Left forelimb (tissue), 1 donor: ENCODE data around the gene DHH.
"Not testable (repeated sequence)": the region's sequence is repeated elsewhere in the genome, so short reads cannot be mapped to it uniquely, and the experiment has no call there.

Experiments
- DNase-seq: peaks from one replicate; pipeline ENCODE4 v3.0.0-alpha.2; 2018; ENCODE audit warnings: low spot score

DHH gene

DNA sequence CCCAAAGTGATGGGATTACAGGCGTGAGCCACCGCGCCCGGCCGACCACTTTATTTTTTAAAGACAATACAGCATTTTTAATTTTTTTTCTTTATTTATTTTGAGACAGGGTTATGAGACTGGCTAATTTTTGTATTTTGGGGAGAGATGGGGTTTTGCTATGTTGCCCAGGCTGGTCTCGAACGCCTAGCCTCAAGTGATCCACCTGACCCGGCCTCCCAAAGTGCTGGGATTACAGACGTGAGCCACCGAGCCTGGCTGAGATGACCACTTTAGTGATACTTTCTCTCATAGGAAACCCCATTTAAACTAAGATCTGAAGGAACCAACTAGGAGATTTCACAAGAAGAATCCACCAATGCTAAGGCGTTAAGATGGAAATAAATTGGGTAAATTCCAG is 23.6 kb downstream of the DHH start:
- DNase-seq: no peak

DNA sequence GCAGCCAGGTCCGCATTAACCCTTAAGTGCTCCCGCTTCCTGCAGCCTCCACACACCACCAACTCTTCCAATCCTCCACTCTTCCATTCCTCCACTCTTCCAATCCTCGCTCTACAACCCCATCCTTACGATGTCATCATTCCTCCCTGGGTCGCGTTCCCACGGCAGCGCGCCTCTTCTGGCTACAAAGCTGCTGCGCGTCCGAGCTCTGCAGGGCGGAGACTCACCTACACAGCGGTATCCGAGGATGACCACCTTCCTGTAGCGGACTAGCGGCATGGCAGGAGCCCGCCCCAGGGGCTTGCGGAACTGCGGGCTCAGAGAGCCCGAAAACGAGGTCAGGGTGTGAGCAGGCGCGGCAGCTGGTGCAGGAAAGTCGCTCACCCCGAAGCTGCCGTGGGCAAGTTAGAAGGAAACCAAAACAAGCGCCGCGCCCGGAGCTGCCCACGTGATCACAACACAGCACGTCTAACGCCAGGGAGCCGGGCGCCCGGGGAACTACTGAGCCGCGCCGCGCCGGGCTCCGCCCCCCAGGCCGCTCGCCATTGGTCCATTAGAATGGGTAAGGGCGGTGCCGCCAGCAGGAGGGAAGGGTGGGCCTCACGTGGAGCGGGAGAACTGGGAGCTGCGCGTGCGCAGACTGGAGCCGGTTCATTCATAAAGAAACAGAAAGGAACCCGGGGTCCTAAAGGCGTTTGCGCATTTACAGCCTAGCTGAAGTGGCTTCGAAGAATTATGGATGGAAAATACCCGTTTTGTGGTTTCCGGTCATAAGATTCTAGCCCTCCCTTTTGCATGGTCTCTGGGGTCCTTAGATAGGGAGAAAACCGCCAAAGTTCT is 24.9 kb downstream of the DHH start, which contains the start of gene RHEBL1:
RHEBL1 (minus strand) TSS at position 473 of the 840 bp plus-strand sequence; CDS start at position 279, 194 bp downstream.
- DNase-seq: peak; percentile 98

DNA sequence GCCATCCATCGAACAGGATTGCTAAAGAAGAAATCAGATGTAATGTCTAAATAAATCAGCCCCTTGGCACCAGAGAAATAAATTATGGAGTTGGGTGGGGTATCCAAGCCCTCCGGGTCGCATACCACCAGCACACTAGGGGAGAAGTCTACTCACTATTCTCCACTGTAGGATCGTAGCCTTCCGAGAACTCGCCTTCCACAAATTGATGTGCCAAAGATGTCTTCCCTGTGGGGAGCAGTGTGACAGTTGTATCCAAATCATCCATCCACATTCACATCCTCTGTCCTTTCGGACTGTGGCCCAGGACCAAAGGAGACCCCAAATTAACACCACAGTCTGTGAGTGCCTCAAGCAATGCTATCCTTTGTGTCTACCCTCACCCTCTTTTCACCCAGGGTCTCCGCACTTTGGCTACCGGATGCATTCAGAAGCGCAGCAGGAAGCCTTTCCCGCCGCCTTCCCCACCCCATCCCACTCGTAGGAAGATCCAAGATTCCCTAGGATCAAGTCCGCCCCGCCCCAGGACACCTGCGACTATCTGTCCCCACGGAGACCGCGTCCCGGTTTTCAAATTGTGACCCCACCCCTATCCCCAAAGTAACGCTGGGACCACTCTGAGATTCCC is 25.6 kb downstream of the DHH start:
- no peak for DNase-seq

DNA sequence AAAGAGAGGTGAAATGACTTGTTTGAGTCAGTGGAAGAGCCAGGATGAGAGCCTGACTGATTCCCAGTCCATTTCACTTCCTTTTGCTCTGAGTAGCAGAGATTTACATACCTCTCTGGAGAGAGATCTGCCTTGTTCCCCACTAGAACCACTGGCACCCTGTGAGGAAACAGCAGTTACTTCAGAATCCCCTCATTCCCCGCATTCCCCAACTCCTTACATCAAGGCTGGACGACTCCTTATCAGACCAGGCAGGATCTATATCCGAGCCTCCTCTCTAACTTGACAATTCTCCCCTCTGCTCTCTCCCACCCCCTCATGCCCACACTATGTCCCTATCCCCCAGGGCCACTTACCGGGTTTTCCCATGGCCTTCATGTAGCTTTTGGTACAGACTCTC is 28.5 kb downstream of the DHH start:
- DNase-seq: no peak

DNA sequence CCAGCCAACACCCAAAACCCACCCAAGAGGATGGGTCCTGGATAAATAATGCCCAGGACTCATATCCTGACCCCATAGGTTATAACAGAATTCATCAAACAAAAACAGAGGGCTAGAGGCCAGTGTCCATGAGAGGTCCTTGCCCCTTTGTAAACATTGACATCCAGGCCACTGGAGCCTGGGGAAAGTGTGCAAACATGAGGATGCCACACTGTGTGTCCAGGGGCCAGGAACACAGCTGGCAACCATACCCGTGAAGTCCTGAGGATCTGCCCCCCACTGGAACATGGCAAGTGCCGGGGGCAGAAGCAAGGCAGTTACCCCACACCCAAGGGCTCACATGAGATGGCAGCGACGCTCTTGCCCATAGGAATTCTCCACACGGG is 29.8 kb downstream of the DHH start:
- DNase-seq: no peak

DNA sequence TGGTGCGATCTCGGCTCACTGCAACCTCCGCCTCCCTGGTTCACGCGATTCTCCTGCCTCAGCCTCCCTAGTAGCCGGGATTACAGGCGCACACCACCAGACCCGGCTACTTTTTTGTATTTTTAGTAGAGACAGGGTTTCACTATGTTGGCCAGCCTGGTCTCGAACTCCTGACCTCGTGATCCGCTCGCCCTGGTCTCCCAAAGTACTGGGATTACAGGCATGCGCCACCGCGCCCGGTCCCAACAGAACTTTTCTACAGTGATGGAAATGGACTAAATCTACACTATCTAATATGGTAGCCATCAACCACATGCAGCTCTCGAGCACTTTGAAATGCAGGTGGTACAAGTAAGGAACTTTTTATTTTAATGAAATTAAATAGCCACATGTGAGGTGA is 32.7 kb downstream of the DHH start:
- not testable (repeated sequence) for DNase-seq

DNA sequence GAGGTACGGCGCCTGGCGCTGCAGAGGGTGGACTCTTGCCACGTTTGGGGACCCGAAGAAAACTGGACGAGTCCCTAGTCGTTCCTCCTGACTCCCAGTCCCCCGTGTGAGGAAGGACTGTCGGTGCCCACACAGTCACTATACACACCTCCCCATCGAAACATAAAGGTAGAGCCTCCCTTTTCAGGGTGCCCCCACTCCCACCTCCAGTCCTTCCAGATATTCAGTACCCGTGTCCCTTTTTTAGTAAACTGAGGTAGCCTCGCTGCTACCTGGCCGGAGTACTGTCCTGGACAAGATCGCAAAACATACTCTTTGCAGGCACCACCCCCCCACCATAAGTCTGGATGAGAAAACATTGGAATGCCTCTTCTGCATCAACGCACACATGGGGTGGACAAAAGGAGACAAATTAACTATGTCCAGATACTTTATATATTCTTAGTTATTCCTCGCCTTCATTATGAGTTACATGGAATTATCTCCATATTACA is 33.4 kb downstream of the DHH start:
- DNase-seq: no peak

DNA sequence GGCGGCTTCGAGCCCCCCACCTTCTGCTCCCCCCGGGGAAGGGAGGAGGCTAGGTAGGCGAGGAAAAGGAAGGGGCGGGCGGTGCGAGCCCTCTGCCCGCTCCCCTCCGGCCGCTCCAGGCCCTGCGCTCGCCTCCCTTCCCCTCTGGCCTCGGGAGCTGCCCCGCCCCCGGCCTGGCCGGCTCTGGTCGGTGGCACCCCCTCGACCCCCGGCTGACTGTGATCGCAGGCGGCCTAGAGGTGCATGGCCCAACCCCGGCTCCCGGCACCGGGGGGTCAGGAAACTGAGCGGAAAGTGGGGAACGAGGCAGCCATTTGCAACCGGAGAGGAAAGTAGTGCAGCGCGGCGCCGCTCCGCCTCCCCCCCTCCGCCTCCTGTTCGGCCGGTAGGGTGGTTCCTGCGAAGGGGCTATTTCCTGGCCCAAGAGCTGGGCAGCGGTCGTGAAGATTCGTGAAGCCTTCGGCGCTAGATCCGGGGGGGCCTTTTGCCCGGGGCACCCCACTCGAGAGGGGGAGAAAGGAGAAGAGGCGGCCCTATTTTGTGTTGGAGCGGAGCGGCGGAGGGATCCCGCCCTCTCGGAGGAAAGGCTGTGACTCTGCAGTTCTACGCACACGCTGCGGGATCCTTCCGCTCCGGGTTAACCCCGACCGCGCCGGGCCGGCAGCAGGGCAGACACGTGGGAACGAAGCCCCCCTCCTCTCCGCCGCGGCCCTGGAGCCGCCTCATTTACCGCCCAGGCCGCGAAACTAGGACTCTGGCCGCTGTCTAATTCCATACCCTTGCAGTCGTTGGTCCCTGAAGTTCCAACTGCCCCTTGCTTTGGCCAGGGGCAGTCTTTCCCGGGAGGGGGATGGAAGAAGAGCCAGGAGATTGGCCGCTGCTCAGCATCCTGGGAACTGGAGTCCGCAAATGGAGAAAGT is 34.1 kb downstream of the DHH start, which contains the start of gene KMT2D:
KMT2D (minus strand) TSS at position 558 of the 920 bp plus-strand sequence. CDS start 5,470 bp downstream, outside the sequence.
- DNase-seq: peak; percentile 96

DNA sequence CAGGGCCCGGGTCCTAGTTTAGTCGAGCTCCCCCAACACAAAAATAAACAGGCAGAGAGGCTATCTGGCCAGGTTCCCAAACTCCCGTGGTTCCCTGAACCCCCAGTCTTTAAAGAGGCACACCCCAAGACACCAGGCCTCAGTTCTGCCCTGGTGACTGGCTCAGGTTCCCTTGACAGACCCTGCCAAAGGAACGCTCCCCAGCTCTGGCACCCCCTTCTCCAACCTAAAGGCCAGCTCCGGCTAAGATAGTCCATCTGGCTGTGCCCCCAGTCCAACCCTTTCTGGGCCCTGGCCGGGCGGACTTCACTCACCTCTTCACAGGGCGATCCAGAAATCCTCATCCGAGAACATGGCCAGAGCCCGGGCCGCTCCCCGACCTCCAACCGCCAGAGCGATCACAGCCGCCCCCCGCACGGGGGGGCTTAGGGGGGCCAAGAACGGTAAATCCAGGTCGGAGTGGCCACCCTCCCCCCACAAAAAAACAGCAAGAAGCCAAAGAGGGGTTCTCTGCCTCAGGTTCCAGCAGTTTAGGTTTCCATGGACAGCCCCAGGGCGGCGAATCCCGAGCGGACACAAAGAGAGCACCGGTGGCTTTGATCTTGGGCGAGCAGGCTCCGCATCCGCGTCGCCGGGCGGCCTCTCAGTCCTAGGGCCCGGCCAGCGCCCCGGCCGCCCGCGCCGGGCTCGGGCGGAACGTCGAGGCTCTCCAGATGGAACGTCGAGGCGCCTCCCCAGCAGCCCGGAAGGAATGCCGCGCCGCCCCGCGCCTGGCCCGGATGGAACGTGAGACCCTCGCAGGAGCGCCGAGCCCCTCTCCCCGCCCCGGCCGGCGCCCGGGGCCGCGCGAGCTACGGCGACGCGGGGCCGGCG is 35.1 kb downstream of the DHH start:
- DNase-seq: no peak

DNA sequence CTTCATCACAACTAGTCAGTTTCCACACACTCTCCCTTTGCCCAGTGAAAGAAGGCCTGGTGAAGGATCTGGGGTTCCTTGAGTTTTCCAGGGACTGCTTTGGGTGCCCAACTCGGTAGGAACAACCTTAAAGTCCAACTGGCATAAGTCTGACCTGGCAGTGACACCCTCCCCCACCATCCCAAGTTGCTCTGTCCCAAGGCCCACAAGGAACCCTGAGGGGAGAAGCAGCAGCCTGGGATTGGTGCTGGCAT is 35.6 kb downstream of the DHH start:
- DNase-seq: no peak

DNA sequence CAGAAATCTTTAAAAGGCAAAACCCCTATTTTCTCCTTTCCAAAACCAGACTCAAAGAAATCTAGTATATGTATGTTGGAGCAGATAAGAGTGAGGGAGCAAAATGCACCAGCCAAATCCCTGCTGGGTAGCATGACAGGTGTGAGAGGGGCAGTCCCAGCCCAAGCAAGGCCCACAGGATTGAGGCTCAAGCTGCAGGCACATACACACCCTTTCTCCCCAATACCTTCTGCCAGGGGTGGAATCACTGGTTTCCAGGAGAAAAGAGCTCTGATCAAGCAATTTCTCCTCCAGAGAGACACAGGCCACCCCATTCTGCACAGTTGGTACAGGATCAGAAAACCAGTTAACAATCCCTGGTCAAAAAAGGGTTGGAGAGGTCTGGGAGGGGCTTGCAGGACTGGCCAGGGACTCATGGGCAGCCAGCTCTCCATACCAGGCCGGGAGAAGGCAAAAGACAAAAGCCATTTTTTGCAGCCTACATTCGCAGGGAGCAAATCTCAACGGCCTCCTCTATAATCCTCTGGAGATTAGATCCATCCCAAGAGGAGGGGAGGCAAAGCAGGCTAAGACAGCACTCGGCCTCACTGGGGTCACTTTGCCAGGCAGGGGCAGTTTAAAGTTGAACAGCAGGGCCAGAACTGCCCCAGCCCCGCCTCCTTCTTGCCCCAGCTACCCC is 36.1 kb downstream of the DHH start:
- no peak for DNase-seq

DNA sequence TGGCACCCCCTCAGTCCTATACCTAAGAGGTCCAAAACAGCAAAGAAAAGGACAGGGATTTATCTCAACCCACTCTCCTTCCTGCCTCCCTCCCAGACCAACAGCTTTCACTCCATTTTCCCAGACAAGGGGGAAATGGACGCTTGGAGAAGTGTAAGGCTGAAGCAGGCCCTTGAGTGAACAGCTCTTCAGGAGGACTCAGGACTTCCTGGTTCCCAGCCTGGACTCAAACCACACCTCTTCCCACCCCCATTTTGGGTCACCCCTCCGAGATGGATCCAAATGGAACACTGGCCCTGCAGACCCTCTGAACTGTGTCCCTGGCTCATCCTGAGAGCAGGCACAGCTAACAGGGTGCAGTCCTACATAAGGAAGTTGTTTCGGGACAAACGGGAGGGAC is 36.7 kb downstream of the DHH start:
- DNase-seq: no peak

DNA sequence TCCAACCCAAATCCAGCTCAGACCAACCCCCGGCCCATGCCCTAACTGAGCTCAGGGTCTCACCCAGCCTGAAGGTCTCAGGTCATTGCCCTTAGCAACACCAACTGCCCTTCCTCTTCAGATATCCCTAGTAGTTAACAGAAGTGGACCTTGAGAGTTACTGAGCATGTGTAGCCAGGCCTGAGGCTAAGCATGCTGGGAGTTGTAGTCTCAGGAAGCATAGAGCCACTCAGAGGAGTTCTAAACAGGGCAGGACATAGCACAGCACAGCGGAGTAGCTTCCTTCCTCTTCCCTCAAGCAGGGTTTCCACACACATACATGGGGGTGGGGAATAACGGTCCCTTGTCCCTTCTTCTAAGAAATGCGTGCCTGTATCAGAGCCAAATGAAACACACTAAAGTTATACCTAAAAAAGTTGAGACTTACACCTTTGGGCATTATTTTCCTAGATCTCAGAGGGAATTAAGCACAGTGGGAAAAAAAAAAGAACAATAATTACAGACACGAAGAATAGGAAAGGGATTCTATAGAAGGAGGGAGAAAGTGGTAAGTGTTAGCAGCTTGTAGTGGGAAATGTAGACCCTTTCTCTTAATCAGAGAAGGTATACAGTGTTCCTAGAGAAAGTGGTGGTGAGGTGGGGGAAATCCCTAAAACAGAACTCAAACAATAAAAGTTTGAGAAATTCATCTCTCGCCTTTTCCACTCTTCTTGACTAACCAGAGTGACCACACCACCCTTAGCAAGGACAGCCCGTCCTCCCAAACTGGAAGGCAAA is 38.4 kb downstream of the DHH start:
- DNase-seq: no peak

DNA sequence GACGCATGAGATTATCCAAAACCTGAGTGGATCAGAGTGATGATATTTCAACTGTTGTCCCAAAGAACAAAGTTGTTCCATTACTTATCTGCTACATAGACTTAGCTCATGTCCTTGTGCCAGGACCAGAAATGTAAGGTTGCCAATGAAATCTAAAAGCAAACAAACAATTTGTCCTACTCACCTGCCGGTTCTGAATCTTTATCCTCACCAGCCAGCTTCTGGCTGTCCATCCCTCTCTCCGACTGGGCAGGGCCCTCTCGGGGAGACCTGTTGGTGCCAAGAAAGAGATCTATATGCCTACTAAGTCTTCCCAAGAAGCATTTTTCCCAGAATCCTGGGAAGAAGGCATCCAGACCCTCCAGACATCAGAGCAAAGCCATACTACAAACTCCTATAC is 39.5 kb downstream of the DHH start:
- no peak for DNase-seq

DNA sequence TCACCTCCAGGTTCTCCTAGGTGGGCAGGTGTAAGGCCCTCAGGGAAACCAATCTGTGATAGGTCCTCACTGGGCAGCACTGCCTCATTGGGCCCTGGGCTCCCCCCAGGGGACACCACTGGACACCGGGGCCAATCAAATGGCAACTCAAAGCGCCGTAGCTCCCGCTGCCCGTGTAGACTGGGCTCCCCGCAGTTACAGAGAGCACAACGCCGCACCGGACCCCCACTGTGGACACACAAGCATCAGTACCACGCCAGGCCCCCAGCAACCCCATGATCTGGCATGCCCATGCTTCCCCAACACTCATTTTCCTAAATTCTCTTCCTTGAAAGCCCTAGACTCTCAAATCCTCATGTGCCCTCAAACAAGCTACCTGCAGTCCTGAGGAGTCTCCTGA is 40.1 kb downstream of the DHH start:
- no peak for DNase-seq

DNA sequence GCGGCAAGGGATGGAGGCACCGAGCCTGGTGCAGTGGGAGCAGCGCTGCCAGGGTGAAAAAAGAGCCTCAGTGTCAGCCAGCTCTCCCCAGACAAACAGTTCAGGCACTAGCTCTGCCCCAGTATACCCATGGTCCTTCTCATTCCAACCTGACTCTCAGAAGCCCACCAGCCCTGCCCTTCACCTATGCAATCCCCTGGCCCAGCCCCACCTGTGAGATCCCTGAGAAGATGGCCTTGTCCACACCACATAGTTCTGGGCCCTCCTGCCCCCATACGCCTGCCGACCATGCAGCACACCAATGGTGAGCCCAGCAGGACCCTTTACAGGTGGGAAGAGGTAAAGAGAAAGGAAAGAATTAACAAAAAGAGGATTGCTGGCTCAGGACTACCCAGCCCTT is 40.5 kb downstream of the DHH start:
- DNase-seq: no peak

DNA sequence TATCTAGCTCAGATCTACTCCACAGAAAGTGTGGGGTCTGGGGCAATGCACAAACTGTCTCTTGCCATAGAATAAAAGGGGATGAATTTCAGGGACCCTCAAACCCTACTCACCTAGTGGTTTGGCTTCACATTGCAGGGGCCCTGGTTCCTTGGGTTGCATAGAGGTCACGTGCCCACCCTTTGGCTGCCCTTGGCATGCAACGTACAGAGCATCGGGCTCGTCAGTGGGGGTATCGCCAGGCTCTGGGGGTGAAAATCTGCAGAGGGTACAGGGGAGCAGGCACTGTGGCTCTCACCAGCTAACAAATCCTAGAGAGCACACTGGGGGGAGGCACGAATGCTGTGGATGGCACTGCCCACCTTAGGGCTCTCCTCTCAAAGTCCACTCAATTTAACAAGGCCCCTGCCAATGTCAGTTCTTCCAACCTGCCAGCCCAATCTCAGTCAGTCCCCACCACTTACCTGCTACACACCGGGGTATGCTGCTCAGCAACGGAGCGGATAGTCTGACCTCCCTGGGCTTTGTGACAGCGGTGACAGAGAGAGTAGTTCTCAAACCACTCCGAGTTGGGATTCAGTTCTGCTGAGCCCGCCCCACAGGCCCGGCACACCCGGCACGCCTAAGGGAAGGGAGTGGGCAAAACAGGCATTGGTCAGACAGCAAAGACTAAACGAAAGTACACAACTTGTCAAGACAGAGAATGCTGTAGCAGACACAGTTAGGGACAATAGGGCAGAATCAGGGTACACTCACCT is 42.0 kb downstream of the DHH start:
- no peak for DNase-seq

DNA sequence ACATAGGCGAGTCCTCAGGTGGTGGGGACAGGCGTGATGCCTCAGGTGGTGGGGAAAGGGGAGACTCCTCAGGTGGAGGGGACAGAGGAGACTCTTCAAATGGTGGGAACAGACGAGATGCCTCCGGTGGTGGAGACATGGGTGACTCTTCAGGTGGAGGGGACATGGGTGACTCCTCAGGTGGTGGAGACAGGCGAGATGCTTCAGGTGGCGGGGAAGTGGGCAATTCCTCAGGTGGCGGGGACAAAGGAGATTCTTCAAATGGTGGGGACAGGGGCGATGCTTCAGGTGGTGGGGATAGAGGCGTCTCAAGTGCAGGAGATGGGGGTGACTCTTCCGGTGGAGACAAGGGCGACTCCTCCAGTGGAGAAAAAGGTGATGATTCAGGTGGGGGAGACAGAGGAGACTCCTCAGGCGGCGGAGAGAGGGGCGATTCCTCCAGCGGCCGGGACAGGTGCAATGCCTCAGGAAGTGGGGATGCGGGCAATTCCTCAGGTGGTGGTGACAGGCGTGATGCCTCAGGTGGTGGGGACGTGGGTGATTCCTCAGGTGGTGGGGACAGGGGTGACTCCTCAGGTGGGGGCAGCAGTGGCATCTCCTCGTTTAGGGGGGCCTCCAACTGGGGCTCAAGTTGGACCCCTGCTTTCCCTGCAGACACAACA is 42.7 kb downstream of the DHH start:
- no peak for DNase-seq

DNA sequence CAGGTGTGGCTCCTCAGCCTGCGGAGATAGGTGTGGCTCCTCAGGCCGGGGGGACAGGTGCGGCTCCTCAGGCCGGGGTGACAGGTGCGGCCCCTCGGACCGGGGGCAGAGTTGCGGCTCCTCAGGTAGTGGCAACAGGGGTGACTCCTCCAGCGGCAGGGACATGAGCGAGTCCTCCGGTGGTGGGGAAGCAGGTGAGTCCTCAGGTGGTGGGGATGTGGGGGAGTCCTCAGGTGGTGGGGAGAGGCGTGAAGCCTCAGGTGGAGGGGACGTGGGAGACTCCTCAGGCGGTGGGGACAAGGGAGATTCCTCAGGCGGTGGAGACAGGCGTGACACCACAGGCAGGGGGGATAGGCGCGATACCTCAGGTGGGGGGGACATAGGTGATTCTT is 43.2 kb downstream of the DHH start:
- no peak for DNase-seq
